Activated T-cell treated with anti-CD3 and anti-CD28 coated beads, Interleukin-2, amount 50 U/mL, for 24 hours (primary cell): ENCODE results near the gene DISC1.
"Not testable (repeated sequence)": the region's sequence is repeated elsewhere in the genome, so short reads cannot be mapped to it uniquely, and the experiment has no call there.

Source experiments
- DNase-seq: peaks from one replicate; pipeline ENCODE4 v3.0.0-alpha.2; 2020
- H3K27ac Mint-ChIP-seq: 2 replicates; pipeline ENCODE4 v1.8.0; 2020; ENCODE audit warnings: mild to moderate bottlenecking, mixed read lengths
- H3K27me3 Mint-ChIP-seq: 2 replicates; pipeline ENCODE4 v1.8.0; 2020; ENCODE audit warnings: mixed read lengths
- H3K36me3 Mint-ChIP-seq: 2 replicates; pipeline ENCODE4 v1.8.0; 2020; ENCODE audit warnings: low read depth, mixed read lengths
- H3K4me1 Mint-ChIP-seq: 2 replicates; pipeline ENCODE4 v1.8.0; 2020; ENCODE audit warnings: low read depth, mixed read lengths
- H3K4me3 Mint-ChIP-seq: 2 replicates; pipeline ENCODE4 v1.8.0; 2020; ENCODE audit warnings: mild to moderate bottlenecking, moderate library complexity, mixed read lengths
- H3K9me3 Mint-ChIP-seq: 2 replicates; pipeline ENCODE4 v1.8.0; 2020; ENCODE audit warnings: mixed read lengths

DISC1 gene

DNA sequence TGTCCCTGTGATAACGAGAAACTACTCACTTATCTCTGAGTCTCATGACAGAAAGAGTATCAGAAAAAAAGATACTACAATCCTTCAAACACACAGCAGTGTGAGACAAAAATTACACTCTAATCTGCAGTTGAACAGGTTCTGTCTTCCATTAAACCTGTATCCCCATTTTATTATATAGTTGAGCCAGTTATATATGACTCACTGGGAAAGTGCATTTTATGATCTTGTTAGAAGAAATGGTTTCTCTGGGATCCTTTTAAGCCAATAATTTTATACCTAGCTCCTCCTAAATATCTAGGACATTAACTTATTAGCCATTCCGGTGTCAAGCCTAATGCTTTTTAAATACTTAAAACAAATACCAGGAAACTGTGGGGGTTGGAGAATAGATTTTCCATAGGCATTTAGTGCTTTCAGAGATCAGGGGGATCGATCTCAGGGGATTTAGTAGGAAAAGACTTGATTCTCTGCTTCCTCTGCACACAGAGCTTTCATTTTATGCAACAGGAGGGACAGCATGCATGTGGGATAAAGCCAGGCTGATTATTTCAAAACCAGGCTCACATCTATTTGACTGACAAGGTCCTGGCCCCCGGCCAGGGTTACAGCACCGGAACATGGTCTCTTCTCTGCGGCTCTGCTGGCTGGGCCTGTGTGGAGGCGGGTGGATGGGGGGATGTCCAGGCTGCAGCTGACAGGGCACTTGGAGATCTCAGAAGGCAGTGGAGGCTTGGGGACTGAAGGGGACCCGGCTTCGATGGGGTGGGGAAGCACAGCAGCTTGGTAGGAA is 310.6 kb downstream of the DISC1 start:
- no peaks in the 10 kb centered on the region for H3K36me3 Mint-ChIP-seq
- no peak for DNase-seq
- no peaks in the 10 kb centered on the region for H3K4me1 Mint-ChIP-seq
- H3K27ac Mint-ChIP-seq: no peak overlapping the region
- H3K9me3 Mint-ChIP-seq: no peaks in the 10 kb centered on the region
- H3K27me3 Mint-ChIP-seq: no peaks in the 10 kb centered on the region
- H3K4me3 Mint-ChIP-seq: no peak overlapping the region

DNA sequence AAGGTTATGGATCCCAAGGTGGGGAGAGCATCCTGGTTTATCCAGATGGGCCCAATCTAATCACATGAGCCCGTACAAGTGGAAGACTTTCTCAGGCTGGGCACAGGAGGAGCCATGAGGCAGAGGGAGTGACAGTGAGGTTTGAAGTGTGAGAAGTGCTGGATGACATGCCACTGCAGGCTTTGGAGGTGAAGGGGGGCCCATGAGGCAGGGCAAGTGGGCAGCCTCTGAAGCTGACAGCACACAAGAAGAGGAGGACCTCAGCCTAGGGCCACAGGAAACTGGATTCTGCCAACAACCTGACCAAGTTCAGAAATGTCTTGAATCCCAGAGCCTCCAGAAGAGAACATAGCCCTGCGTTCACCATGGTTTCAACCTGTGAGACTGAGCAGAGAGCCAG is 311.6 kb downstream of the DISC1 start:
- Mint-ChIP-seq H3K9me3 (no peaks in the 10 kb centered on the region), H3K27ac (no peak overlapping the region), H3K4me1 (no peaks in the 10 kb centered on the region), H3K27me3 (no peaks in the 10 kb centered on the region), H3K36me3 (peaks cover 1% of the 10 kb centered on the region), H3K4me3 (no peak overlapping the region)
- DNase-seq: no peak

DNA sequence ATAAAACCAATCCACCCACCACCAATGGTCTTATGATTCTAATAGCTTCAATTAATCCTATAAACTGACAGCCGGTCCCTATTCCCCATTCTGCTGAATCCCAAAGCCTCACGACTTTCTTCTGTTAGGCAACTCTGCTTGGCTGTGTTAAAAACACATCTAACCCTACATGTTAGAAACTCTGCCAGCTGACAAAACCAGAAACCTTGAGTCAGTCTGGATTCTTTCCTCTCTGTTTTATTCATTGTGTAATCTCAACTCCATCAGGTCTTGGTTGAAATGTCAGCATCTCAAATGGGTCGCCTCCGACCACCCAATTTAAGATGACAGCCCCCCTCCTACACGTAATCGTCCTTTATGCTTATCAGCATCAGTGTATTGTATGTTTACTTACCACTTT is 312.1 kb downstream of the DISC1 start:
- no peak overlapping the region for H3K27ac Mint-ChIP-seq
- no peaks in the 10 kb centered on the region for H3K4me1 Mint-ChIP-seq
- no peak for DNase-seq
- H3K36me3 Mint-ChIP-seq: peaks cover 1% of the 10 kb centered on the region
- no peak overlapping the region for H3K4me3 Mint-ChIP-seq
- no peaks in the 10 kb centered on the region for H3K27me3 Mint-ChIP-seq
- H3K9me3 Mint-ChIP-seq: no peaks in the 10 kb centered on the region

DNA sequence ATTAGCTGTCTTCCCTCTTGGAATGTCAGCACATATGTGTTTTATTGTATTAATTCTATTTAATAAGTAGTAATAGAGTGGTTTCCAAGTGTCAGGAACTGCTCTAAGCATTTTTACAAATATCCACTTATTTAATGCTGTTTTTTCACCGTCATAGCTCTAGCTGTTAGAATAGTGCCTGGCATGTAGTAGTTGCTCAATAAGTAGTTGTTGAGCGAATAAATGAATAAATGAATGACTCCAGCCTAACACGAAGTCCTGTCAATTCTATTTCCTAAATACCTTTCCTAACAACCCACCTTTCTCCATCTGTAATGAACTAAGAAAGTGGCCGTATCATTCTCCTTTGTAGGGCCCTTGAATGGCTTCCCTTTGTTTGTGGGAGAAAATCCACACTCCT is 312.5 kb downstream of the DISC1 start:
- Mint-ChIP-seq H3K36me3 (peaks cover 1% of the 10 kb centered on the region), H3K27me3 (no peaks in the 10 kb centered on the region), H3K4me3 (no peak overlapping the region), H3K27ac (no peak overlapping the region), H3K9me3 (no peaks in the 10 kb centered on the region), H3K4me1 (no peaks in the 10 kb centered on the region)
- DNase-seq: no peak

DNA sequence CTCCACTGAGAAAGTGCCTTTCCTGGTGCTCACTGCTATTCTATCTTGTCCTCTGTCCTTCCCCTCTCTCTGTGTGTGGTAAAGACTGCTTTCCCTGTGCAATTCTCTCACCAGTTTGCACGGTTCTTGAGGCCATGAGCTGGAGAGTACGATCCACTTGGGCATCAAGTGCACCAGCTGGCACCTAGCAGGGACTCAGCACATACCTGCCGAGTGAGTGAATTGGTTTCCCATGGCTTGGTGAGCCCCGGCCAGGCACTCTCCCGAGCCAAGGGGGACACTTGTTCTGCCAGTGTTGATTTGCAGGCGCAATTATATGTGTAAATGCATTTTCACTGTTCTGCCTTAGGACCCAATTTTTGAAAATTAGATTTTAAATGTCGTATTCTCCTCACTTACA is 313.5 kb downstream of the DISC1 start:
- no peaks in the 10 kb centered on the region for H3K27me3 Mint-ChIP-seq
- H3K4me1 Mint-ChIP-seq: no peaks in the 10 kb centered on the region
- H3K9me3 Mint-ChIP-seq: no peaks in the 10 kb centered on the region
- H3K27ac Mint-ChIP-seq: no peak overlapping the region
- peaks cover 1% of the 10 kb centered on the region for H3K36me3 Mint-ChIP-seq
- no peak overlapping the region for H3K4me3 Mint-ChIP-seq
- no peak for DNase-seq

DNA sequence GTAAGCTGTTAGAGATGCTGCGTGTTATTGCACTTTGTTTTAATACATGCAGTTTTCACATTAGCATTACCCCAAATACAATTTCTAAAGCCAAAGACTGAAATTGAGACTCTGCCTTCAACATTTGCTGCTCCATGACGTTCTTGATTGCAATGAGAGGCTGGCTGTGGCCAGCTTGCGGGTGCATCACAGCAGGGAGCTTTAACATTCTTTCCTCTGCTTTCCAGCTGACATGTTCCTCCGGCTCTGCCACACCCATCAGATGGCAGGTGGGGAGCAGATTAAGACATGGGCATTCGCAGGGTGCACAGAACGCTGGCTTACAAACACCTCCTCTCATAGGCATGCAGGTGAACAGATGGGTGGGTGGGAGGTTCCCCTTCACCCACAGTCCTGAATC is 314.1 kb downstream of the DISC1 start:
- Mint-ChIP-seq H3K4me3 (no peak overlapping the region), H3K27ac (no peak overlapping the region), H3K36me3 (peaks cover 1% of the 10 kb centered on the region), H3K27me3 (no peaks in the 10 kb centered on the region), H3K9me3 (no peaks in the 10 kb centered on the region), H3K4me1 (no peaks in the 10 kb centered on the region)
- DNase-seq: no peak

DNA sequence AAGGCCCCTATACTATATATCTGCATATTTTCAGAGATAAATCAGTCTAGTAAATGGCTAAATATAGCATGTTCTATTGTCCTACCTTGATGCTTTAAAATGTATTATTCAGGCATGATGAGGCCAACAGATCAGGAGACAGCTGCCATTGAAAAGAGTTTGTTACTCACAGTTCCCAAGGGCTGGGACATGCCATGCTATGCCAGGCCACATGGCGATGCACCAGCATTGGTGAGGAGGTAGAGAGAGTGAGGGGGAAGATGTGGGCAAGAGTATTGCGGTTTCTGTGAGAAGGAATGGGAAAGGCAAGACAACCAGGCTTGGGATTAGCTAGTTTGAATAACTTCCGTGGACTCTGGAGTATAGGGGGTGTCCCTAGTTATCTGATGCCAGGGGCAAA is 316.5 kb downstream of the DISC1 start:
- no peak overlapping the region for H3K27ac Mint-ChIP-seq
- no peaks in the 10 kb centered on the region for H3K4me1 Mint-ChIP-seq
- H3K27me3 Mint-ChIP-seq: no peaks in the 10 kb centered on the region
- H3K36me3 Mint-ChIP-seq: peaks cover 8% of the 10 kb centered on the region
- H3K9me3 Mint-ChIP-seq: peaks cover 3% of the 10 kb centered on the region
- no peak overlapping the region for H3K4me3 Mint-ChIP-seq
- DNase-seq: no peak

DNA sequence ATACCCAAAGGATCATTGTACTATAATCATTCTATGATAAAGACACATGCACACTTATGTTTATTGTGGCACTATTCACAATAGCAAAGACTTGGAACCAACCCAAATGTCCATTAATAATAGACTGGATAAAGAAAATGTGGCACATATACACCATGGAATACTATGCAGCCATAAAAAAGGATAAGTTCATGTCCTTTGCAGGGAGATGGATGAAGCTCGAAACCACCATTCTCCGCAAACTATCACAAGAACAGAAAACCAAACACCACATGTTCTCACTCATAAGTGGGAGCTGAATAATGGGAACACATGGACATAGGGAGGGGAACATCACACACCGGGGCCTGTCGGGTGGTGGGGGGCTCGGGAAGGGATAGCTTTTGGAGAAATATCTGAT is 321.5 kb downstream of the DISC1 start:
- not testable (repeated sequence) for H3K27me3 Mint-ChIP-seq, H3K4me1 Mint-ChIP-seq, H3K27ac Mint-ChIP-seq, H3K9me3 Mint-ChIP-seq, H3K36me3 Mint-ChIP-seq, H3K4me3 Mint-ChIP-seq, DNase-seq

DNA sequence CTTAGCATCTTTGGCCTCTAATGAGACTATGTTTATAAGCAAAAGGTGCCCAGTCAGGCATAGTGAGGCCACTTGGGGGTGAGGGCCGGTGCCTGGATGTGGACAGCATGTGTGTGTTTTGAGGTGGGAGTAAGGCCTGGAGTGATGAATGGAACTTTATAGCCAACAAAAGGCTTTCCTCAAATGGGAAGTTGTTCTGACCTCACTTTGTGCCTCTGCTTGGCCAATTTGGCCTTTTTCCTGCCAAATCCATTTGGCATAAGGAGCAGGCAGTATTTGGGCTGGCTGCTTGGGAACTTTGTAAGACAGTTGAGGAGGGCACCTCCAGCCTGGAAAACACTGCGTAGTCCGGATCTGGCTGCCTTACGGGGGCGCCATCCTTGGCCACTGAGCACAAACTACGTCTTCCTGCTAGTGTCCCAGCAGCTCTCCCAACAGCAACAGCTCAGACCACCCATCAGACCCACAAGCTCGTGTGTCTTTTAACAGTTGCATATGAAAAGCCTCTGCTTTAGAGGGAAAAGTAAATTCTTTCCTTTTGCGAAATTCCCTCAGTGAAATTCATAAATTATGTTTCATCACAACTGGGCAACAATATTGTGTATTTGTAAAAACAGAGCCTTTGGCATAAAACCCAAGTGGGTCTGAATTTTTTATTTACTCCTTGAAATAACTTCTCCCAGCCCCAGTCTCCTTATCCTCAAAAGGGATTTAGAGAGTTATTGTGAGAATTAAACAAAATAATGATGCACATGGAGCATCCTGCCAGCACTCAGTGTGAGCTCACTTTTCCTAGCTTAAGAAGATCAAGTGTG is 322.9 kb downstream of the DISC1 start:
- DNase-seq: no peak
- H3K4me1 Mint-ChIP-seq: peaks cover 6% of the 10 kb centered on the region
- H3K4me3 Mint-ChIP-seq: no peak overlapping the region
- H3K36me3 Mint-ChIP-seq: peaks cover 6% of the 10 kb centered on the region
- H3K27me3 Mint-ChIP-seq: no peaks in the 10 kb centered on the region
- peaks cover 3% of the 10 kb centered on the region for H3K9me3 Mint-ChIP-seq
- H3K27ac Mint-ChIP-seq: no peak overlapping the region

DNA sequence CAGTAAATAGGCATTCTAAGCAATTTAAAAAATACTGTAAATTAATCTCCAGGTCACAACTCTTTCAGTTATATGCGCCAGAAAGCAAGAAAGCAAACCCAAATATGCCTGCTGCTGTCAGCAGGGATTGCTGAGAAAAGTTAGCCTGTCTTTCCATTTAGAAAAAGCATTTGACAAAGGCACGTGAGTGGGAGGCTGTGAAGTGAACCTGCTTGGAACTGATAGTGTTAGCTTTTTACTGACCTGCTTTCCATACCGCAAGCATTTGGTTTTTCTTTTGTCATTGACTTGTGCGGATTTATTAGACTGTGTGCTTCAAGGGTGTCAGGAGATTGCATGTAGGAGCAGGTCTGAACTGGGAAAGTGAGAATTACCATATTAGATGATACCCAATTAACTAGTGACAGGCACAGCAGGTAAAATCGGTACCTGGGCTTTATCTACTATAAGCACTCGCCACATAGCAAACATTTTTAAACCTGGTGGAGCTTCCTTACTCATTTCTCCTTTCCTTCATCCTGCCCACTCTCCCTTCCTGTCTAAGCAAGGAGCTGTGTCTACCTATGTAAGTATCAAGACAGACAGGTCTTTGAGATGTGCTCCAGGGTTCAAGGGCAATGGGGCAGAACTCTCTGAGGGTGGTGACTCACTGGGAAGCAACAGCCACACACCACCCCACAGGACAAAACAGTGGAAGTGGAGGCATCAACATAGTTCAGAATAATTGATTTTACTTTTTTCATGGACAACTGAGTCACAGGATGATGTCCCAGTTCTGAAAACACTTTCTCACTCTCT is 323.9 kb downstream of the DISC1 start:
- Mint-ChIP-seq H3K36me3 (peaks cover 9% of the 10 kb centered on the region), H3K4me1 (peaks cover 6% of the 10 kb centered on the region), H3K9me3 (peaks cover 5% of the 10 kb centered on the region), H3K27ac (no peak overlapping the region), H3K27me3 (no peaks in the 10 kb centered on the region), H3K4me3 (no peak overlapping the region)
- no peak for DNase-seq

DNA sequence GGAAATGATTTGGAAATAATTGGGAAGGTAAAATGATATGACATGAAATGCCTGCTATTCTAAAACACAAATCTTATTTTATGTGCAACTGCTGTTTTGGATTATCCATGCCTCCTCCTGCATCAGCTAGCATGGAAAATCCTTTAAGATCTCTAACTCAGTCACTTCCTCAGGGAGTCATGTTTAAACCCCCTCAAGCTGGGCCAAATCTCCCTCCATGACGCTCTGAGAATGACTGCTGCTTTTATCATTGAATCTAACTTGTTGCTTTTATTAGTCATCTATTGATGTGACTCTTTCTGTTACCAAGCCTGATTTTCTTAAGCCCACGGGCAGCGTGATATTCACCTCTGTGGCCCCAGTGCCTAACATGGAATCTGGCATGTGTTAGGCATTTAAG is 324.8 kb downstream of the DISC1 start:
- Mint-ChIP-seq H3K9me3 (peaks cover 8% of the 10 kb centered on the region), H3K4me1 (peaks cover 6% of the 10 kb centered on the region), H3K4me3 (no peak overlapping the region), H3K27me3 (no peaks in the 10 kb centered on the region), H3K36me3 (peaks cover 13% of the 10 kb centered on the region), H3K27ac (no peak overlapping the region)
- no peak for DNase-seq

DNA sequence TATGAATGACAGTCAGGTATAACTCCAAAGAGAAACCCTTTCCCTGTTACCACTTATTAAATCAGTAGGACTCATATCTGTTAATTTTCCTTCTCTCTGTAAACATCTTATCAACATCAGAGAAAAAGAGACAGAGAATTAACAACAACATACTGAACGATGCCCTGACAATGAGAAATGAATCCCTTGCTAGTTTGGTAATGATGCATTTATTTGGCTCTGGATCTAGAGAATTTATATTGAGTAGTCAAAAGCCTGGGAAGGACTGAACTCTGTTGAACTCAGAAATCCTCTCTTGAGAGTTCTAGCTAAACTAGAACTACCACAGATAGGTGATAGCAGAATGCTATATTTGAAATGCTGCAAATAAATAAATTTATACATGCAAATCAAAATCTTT is 325.6 kb downstream of the DISC1 start:
- H3K4me1 Mint-ChIP-seq: peaks cover 6% of the 10 kb centered on the region
- peaks cover 16% of the 10 kb centered on the region for H3K36me3 Mint-ChIP-seq
- H3K9me3 Mint-ChIP-seq: peaks cover 8% of the 10 kb centered on the region
- H3K27ac Mint-ChIP-seq: no peak overlapping the region
- H3K4me3 Mint-ChIP-seq: no peak overlapping the region
- DNase-seq: no peak
- no peaks in the 10 kb centered on the region for H3K27me3 Mint-ChIP-seq

DNA sequence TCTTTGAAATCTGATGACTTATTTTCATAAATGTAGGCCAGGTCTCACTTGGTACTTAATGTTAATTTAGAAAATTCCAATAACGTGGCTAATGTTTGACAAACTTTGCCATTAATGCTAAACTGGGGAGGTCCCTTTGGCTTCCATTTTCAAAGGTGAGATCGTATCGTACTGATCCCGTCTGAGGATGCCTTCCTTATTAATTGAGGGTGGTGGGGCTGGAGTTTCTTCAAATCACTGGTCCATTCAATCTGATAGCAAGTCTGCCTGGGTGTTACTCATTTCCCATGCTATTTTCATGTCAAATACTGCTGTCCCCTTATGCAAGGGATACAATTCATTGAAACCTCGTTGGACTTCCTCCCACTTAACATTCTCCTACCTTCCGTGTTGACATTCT is 327.1 kb downstream of the DISC1 start:
- Mint-ChIP-seq H3K4me1 (peaks cover 6% of the 10 kb centered on the region), H3K36me3 (peaks cover 12% of the 10 kb centered on the region), H3K27ac (no peak overlapping the region), H3K4me3 (no peak overlapping the region), H3K27me3 (no peaks in the 10 kb centered on the region), H3K9me3 (peaks cover 6% of the 10 kb centered on the region)
- DNase-seq: no peak

DNA sequence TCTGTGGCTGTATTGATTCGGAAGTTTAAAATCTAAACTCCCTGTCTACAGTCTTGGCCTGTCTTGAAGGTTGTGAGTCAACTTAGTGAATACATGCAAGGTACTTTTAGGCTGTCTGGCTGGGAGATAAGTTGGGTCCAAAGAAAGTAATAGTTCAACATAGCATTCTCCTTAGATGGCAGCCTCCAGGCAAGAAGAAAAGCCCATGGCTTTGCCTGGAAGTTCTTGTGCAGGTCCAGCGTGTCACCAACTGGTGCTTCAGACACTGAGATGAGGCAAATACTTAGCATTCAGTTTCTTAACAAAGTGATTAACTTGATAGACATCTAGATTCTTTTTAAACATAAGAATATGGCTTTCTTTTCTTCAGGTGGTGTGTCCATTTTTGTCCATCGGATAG is 328.2 kb downstream of the DISC1 start:
- DNase-seq: no peak
- Mint-ChIP-seq H3K27me3 (no peaks in the 10 kb centered on the region), H3K9me3 (peaks cover 6% of the 10 kb centered on the region), H3K4me1 (peaks cover 6% of the 10 kb centered on the region), H3K4me3 (no peak overlapping the region), H3K27ac (no peak overlapping the region), H3K36me3 (peaks cover 19% of the 10 kb centered on the region)

DNA sequence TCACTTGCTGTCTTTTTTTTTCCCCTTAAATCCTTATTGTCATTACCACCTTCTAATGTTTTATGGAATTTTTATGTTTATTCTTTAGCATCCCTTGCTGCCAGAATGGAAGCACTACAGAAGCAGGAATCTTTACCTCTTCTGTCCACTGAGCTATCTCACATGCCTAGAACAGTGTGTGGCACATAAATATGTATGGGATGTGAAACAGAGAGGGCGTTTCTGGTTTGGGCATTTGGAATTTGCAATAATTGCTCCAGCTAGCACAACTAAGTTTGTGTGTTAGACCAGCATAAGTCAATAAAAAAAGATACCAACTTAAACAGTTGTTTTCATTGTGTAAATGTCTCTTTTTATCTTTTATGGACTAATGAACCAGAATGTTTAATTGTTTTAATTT is 330.8 kb downstream of the DISC1 start:
- Mint-ChIP-seq H3K4me3 (no peak overlapping the region), H3K9me3 (peaks cover 6% of the 10 kb centered on the region), H3K36me3 (peaks cover 31% of the 10 kb centered on the region), H3K27ac (no peak overlapping the region), H3K27me3 (no peaks in the 10 kb centered on the region), H3K4me1 (no peaks in the 10 kb centered on the region)
- no peak for DNase-seq
